OCI-LY7 (cell line): ENCODE results near the gene NTRK1. TPM values are rescaled to one million over a fixed set of nuclear protein-coding genes. Genes with fewer than 3 reads are reported as not detected.

Source experiments
- BruUV-seq: library from RNA; stranded (reverse); fragments of 400-500 nt; replicated peaks from 2 replicates; lab custom pipeline; 2021; lab: Mats Ljungman, UMichigan
- CTCF ChIA-PET: fragments of 300-600 bp; sonication (Branson Sonifier 250); formaldehyde crosslinking; loops from one replicate; lab custom pipeline; 2022; ENCODE audit warnings: antibody characterized with exemption; ENCODE audit not compliant: unreplicated experiment; lab: Charles Lee
- POLR2A ChIA-PET: fragments of 300-600 bp; sonication (Branson Sonifier 250); formaldehyde crosslinking; loops from one replicate; lab custom pipeline; 2022; ENCODE audit warnings: antibody characterized with exemption; lab: Charles Lee
- DNase-seq: peaks from one replicate; pipeline ENCODE4 v3.0.0-alpha.2; 2015; ENCODE audit warnings: low spot score
- H2AFZ ChIP-seq: fragments of 200-600 bp; sonication (generic), shearing (Covaris generic); 2 replicates; pipeline ENCODE4 v1.6.1; 2014; ENCODE audit warnings: mild to moderate bottlenecking, antibody characterized with exemption, low read length, moderate library complexity
- H3K27ac ChIP-seq: fragments of 200-600 bp; sonication (generic); 2 replicates; pipeline ENCODE4 v1.5.1; 2014; ENCODE audit warnings: mixed run types, low read depth, mild to moderate bottlenecking, moderate library complexity, low read length, inconsistent platforms; ENCODE audit not compliant: poor library complexity, severe bottlenecking
- H3K36me3 ChIP-seq: fragments of 200-600 bp; sonication (generic); 2 replicates; pipeline ENCODE4 v1.6.1; 2014; ENCODE audit warnings: mild to moderate bottlenecking, antibody characterized with exemption, low read length, moderate library complexity, mixed read lengths; ENCODE audit not compliant: insufficient read depth
- H3K4me1 ChIP-seq: fragments of 200-600 bp; sonication (generic); 2 replicates; pipeline ENCODE4 v1.5.1; 2014; ENCODE audit warnings: mild to moderate bottlenecking, low read length; ENCODE audit not compliant: insufficient read depth, poor library complexity, severe bottlenecking
- H3K4me2 ChIP-seq: fragments of 200-600 bp; sonication (generic); 2 replicates; pipeline ENCODE4 v1.6.1; 2014; ENCODE audit warnings: mild to moderate bottlenecking, low read length
- H3K4me3 ChIP-seq: fragments of 200-600 bp; sonication (generic); 2 replicates; pipeline ENCODE4 v1.5.1; 2014; ENCODE audit warnings: mild to moderate bottlenecking, low read depth, low read length; ENCODE audit not compliant: poor library complexity, severe bottlenecking
- H3K79me2 ChIP-seq: fragments of 200-600 bp; sonication (generic); 2 replicates; pipeline ENCODE4 v1.6.1; 2016; ENCODE audit warnings: low read depth, mild to moderate bottlenecking, low read length, moderate library complexity, mixed read lengths; ENCODE audit not compliant: insufficient read depth
- H3K9me2 ChIP-seq: fragments of 200-600 bp; sonication (generic); 2 replicates; pipeline ENCODE4 v1.6.1; 2016; ENCODE audit warnings: mild to moderate bottlenecking, low read length, mixed read lengths; ENCODE audit not compliant: insufficient read depth
- H3K9me3 ChIP-seq: fragments of 200-600 bp; sonication (generic); 2 replicates; pipeline ENCODE4 v1.6.1; 2014; ENCODE audit warnings: mild to moderate bottlenecking, mixed run types, low read length, mixed read lengths
- H4K20me1 ChIP-seq: fragments of 200-600 bp; sonication (generic); 2 replicates; pipeline ENCODE4 v1.6.1; 2014; ENCODE audit warnings: mild to moderate bottlenecking, antibody characterized with exemption, low read length, moderate library complexity, mixed read lengths; ENCODE audit not compliant: insufficient read depth
- EZH2phosphoT487 ChIP-seq: fragments of 200-600 bp; sonication (generic); IDR thresholded peaks from 2 replicates; pipeline ENCODE4 v1.6.1; 2018; ENCODE audit warnings: low read depth, borderline replicate concordance, mild to moderate bottlenecking, mixed run types, antibody characterized with exemption, low read length, moderate library complexity, mixed read lengths
- intact Hi-C: fragments of 100-400 bp; cut with micrococcal nuclease; formaldehyde crosslinking; loops from one replicate; pipeline ENCODE4 v1.10.0; 2022; ENCODE audit not compliant: unreplicated experiment
- total RNA-seq, 2 experiments: library from RNA; depleted of rRNA in 1 of 2; stranded (reverse); fragments of >200 nt in 1 of 2; shearing (Covaris generic) in 1 of 2; gene quantifications; 2 replicates each; pipeline ENCODE4 v1.2.3, GENCODE V29; 2014 to 2022
- TF ChIP-seq, protein P1 (sequence below): fragments of 200-600 bp; sonication (generic); conservative IDR thresholded peaks from 2 replicates; pipeline ENCODE4 v1.5.1; 2014; ENCODE audit warnings: mild to moderate bottlenecking, antibody characterized with exemption, low read length, moderate library complexity, mixed read lengths

NTRK1 gene
- total RNA-seq, 2 experiments from 2014 or later = not detected

DNA sequence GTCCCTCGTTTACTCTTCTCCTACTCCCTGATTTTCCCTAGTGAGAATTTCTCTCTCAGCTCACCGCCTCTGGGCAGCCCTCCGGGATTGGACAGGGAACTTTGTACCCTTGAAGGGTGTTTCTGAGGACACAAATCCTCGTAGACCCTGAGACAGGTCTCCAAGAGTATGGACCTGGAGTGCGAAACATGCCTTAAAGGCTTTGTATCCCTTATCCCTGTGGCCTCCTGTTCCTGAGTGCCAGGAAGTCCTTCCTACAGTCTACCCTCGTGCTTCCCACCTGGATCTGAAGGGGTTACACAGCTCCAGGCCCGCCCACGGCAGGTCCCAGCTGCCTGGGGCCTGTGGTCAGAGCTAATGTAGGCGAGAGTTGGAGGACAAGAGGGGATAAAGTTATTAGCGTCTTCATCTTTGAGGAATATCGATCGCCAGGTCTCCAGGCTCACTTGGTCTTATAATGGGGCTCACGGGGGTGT lies 25.3 kb downstream of the NTRK1 start:
- Histone ChIP-seq H3K9me2 (no peaks in the 10 kb centered on the region), H4K20me1 (no peaks in the 10 kb centered on the region), H3K4me1 (no peaks in the 10 kb centered on the region), H3K4me3 (no peak overlapping the region), H3K79me2 (no peaks in the 10 kb centered on the region), H3K27ac (no peak overlapping the region), H3K9me3 (no peaks in the 10 kb centered on the region), H3K4me2 (no peak overlapping the region), H3K36me3 (no peaks in the 10 kb centered on the region), H2AFZ (no peak overlapping the region)
- DNase-seq = no peak
- ChIA-PET CTCF (no interaction called here), POLR2A (interaction anchor here (0.9 kb wide), 1 partner anchor 25 kb away, joined by 3 read pairs; the partner anchor contains the start of gene NTRK1)
- no TSS peak for BruUV-seq
- TF ChIP-seq EZH2phosphoT487 = no peak
- TF ChIP-seq, protein P1, sequence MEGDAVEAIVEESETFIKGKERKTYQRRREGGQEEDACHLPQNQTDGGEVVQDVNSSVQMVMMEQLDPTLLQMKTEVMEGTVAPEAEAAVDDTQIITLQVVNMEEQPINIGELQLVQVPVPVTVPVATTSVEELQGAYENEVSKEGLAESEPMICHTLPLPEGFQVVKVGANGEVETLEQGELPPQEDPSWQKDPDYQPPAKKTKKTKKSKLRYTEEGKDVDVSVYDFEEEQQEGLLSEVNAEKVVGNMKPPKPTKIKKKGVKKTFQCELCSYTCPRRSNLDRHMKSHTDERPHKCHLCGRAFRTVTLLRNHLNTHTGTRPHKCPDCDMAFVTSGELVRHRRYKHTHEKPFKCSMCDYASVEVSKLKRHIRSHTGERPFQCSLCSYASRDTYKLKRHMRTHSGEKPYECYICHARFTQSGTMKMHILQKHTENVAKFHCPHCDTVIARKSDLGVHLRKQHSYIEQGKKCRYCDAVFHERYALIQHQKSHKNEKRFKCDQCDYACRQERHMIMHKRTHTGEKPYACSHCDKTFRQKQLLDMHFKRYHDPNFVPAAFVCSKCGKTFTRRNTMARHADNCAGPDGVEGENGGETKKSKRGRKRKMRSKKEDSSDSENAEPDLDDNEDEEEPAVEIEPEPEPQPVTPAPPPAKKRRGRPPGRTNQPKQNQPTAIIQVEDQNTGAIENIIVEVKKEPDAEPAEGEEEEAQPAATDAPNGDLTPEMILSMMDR = no peak
- intact Hi-C loops = no loop called here

DNA sequence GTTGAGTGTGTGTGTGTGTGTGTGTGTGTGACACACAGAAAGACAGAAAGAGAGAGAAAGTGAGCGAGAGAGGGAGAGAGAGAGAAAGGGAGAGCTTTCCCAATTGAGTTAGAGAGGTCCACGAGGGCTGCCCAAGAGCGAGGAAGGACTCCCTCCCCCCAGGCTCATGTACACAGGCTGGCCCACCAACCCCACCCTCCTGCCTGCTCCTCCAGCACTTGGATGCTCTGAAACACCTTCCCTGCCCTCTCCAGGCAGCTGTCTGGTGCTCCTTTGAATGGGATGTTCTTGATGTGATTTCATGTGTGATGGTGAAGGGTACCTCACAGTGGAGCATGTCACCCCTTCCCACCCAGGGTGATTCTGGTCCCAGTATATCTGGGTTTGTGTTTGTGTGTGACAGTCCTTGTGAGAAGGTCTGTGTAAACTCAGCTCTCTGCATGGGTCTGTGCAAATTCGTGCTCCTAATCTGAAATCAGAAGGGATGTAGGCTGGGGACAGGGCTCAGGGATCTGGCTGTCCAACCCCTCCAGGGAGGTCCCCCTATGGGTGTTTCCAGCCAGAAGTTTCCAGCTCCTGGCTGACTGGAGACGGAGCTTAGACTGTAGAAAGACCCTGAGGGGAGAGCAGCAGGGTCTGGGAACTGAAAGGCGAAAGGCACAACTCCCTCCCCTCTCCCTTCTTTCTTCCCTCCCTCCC lies 26.1 kb downstream of the NTRK1 start:
- Histone ChIP-seq H3K36me3 (no peaks in the 10 kb centered on the region), H3K27ac (no peak overlapping the region), H3K9me3 (no peaks in the 10 kb centered on the region), H3K4me2 (no peak overlapping the region), H3K9me2 (no peaks in the 10 kb centered on the region), H3K4me1 (no peaks in the 10 kb centered on the region), H3K79me2 (no peaks in the 10 kb centered on the region), H3K4me3 (no peak overlapping the region), H2AFZ (no peak overlapping the region), H4K20me1 (no peaks in the 10 kb centered on the region)
- BruUV-seq = no TSS peak
- ChIA-PET CTCF (no interaction called here), POLR2A (no interaction called here)
- no peak for DNase-seq
- TF ChIP-seq EZH2phosphoT487 = no peak
- TF ChIP-seq, protein P1 = no peak
- intact Hi-C loops = no loop called here

DNA sequence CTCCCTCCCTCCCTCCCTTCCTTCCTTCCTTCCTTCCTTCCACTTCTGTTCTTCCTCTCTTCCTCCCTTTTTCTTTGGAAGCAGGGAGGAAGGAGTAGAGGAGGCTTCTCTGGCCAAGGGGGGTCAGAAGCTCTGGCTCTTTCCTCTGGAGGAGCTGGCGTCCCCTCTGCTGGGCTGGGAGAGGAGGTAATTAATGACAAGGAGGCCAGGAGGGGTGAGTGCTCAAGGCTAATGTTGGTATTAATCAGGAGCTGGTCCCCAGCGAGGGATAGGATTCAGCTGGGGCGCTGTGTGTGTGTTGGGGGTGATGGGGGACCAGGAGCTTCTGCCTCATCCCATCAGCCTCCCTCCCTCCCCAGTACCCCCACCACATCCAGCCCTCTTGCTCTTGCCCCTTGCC lies 26.7 kb downstream of the NTRK1 start:
- H2AFZ ChIP-seq = no peak overlapping the region
- CTCF ChIA-PET = interaction anchor here (0.6 kb wide), 1 partner anchor 51 kb away, joined by 3 read pairs; no protein-coding TSS in a partner anchor
- H4K20me1 ChIP-seq = no peaks in the 10 kb centered on the region
- DNase-seq = no peak
- no peaks in the 10 kb centered on the region for H3K9me2 ChIP-seq
- no peak overlapping the region for H3K27ac ChIP-seq
- POLR2A ChIA-PET = interaction anchor here (0.6 kb wide), 1 partner anchor 109 kb away, joined by 3 read pairs; no protein-coding TSS in a partner anchor
- no peak overlapping the region for H3K4me2 ChIP-seq
- H3K79me2 ChIP-seq = no peaks in the 10 kb centered on the region
- intact Hi-C loops = no loop called here
- TF ChIP-seq, protein P1 = no peak
- TF ChIP-seq EZH2phosphoT487 = no peak
- BruUV-seq = no TSS peak
- no peaks in the 10 kb centered on the region for H3K9me3 ChIP-seq
- no peaks in the 10 kb centered on the region for H3K4me1 ChIP-seq
- no peaks in the 10 kb centered on the region for H3K36me3 ChIP-seq
- H3K4me3 ChIP-seq = no peak overlapping the region
